NCI-H82 treated with DMSO at 0.1 percent for 48 hours (cell line): ENCODE measurements around the gene OXTR.
"Not testable (repeated sequence)": the region's sequence is repeated elsewhere in the genome, so short reads cannot be mapped to it uniquely, and the experiment has no call there.

Source experiments
- DNase-seq: peaks from one replicate; lab custom pipeline; 2025; ENCODE audit not compliant: unreplicated experiment; lab: John Stamatoyannopoulos, UW

OXTR gene

GRCh38 chr3:8743021-8743601, 26.3 kb downstream of the OXTR start:
- DNase-seq = no peak

- DNase-seq = no peak
Measured at GRCh38 chr3:8741581-8742261, 27.7 kb downstream of the OXTR start.

GRCh38 chr3:8739757-8740504, 29.5 kb downstream of the OXTR start:
- DNase-seq = no peak

GRCh38 chr3:8738639-8739038, 30.8 kb downstream of the OXTR start:
- DNase-seq = no peak

- no peak for DNase-seq
Measured at GRCh38 chr3:8737823-8738222, 31.6 kb downstream of the OXTR start.

GRCh38 chr3:8737301-8737700, 32.1 kb downstream of the OXTR start:
- no peak for DNase-seq

GRCh38 chr3:8736436-8736835, 33.0 kb downstream of the OXTR start:
- DNase-seq = no peak

GRCh38 chr3:8734908-8735307, 34.5 kb downstream of the OXTR start:
- no peak for DNase-seq

GRCh38 chr3:8734137-8734878, 35.1 kb downstream of the OXTR start:
- DNase-seq = no peak

- no peak for DNase-seq
Measured at GRCh38 chr3:8733332-8734094, 35.9 kb downstream of the OXTR start, which contains the start of gene CAV3. Gene CAV3 (plus strand): TSS chr3:8733802. CDS start chr3:8733877, 75 bp downstream.

- no peak for DNase-seq
Measured at GRCh38 chr3:8732413-8732812, 37.0 kb downstream of the OXTR start.

GRCh38 chr3:8730656-8731055, 38.8 kb downstream of the OXTR start:
- DNase-seq = no peak

- no peak for DNase-seq
Measured at GRCh38 chr3:8729479-8729878, 39.9 kb downstream of the OXTR start.

- no peak for DNase-seq
Measured at GRCh38 chr3:8727605-8728512, 41.6 kb downstream of the OXTR start.

GRCh38 chr3:8724108-8724752, 45.2 kb downstream of the OXTR start:
- no peak for DNase-seq

GRCh38 chr3:8723612-8724011, 45.8 kb downstream of the OXTR start:
- no peak for DNase-seq

- DNase-seq = no peak
Measured at GRCh38 chr3:8722808-8723207, 46.6 kb downstream of the OXTR start.

- not testable (repeated sequence) for DNase-seq
Measured at GRCh38 chr3:8715757-8716156, 53.7 kb downstream of the OXTR start.
